Superior temporal gyrus (tissue), 1 donor: Measurements from ENCODE around the gene NID1.
"Not testable (repeated sequence)": the region's sequence is repeated elsewhere in the genome, so short reads cannot be mapped to it uniquely, and the experiment has no call there.

Source experiments
- DNase-seq: peaks from one replicate; pipeline ENCODE4 v3.0.0-alpha.2; 2016; ENCODE audit errors: extremely low spot score

NID1 gene

GRCh38 chr1:235999259-235999925 lies 65.5 kb downstream of the NID1 start:
- no peak for DNase-seq

DNA sequence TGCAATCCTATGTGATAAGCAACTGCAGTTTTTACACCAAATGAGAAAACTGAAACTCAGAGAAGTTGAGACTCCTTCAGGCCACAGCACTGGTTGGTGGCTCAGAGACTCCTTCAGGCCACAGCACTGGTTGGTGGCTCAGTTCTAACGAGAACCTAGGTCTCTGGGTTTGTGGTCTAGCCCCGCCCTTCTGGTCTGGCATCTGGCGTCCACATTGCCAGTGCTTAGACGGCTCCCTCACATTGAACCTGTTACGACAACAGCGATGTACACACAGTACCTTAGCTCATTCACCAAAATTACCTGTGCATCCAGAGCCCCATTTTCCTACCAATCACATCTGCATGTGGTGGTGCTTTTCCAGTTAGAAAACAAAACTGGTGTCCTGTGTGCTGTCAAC lies 66.1 kb downstream of the NID1 start:
- no peak for DNase-seq

GRCh38 chr1:235997931-235998330 lies 67.0 kb downstream of the NID1 start:
- DNase-seq, result no peak

GRCh38 chr1:235997049-235997448 lies 67.8 kb downstream of the NID1 start:
- no peak for DNase-seq

DNA sequence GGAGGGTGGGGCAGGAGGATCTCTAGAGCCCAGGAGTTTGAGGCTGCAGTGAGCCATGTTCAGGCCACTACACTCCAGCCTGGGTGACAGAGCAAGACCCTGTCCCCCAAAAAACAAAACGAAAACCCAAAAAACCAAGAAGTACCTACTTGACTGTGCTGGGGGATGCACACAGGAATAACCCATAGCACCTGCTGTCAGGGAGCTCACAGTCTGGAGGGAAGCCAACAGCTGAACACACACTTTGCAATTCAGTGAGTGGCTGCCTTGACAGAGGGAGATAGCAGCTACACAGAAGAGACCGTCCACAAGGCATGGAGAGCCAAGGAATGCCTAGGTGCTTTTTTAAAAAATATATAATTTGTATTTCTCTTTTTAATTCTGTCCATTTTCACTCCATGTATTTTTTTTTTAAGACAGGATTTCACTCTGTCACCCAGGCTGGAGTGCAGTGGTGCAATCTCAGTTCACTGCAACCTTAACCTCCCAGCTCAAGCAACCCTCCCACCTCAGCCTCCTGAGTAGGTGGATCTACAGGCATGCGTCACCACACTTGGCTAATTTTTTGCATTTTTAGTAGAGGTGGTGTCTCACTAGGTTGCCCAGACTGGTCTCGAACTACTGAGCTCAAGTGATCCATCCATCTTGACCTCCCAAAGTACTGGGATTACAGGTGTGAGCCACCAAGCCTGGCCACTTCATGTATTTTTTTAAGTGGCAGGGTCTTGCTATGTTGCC lies 68.7 kb downstream of the NID1 start:
- no peak for DNase-seq

DNA sequence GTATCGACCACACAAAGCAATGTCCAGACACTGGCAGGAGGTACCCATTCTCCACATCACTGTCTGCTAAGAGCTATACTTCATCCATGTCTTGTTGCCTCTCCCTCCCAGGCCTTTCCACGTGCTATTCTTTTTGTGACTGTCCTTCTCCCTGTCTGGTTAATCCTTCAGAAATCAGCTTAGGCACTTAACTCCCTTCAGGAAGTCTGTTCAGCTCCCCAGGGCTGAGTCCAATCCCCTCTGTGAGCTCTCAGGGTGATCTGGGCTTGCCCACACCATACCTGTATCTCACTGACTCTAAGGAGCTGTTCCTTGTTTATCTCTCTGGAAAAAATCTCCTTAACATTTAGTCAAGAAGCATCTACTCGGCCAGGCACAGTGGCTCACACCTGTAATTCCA lies 69.4 kb downstream of the NID1 start:
- DNase-seq, result no peak

- no peak for DNase-seq
Observed at GRCh38 chr1:235993652-235994051, 71.2 kb downstream of the NID1 start.

- no peak for DNase-seq
Observed at GRCh38 chr1:235992868-235993267, 72.0 kb downstream of the NID1 start.

DNA sequence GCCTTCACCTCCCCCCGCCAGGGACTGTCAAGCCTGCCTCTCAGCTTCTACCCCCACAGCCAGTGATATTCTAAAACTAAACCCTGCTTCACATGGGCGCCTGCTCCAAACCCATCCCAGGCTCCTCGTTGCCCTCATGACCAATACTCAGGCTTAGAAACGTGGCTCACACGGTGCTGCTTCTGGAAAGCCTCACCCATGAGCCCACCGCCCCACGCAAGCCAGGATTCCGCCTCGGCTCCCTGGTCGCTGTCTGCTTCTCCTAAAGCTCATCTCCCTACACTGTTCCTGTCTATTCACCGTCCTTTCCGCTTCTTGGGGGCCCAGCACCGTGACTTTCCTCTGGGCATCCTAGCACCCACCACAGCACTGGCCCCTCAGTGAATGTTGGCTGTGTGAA lies 72.5 kb downstream of the NID1 start:
- DNase-seq, result no peak

- no peak for DNase-seq
Observed at GRCh38 chr1:235990330-235990795, 74.5 kb downstream of the NID1 start.

GRCh38 chr1:235989105-235989504 lies 75.8 kb downstream of the NID1 start:
- DNase-seq, result no peak

DNA sequence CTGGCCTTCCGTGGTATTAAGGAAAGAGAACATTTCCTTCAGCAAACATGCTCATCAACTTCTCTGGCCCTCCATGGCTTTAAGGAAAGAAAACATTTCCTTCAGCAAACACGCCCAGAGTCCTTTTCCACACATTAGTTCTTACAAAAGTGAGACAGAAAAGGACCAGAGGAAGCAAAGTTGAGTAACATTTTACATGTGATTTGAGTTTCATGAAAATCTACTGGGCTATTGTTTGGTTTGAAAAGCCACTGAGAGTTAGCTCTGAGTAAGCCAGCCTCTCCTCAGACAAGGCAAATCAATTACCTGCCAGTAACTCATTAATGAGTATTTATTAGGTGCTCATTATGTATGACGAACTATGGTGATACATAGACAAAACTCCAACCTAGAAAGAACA lies 78.0 kb downstream of the NID1 start:
- no peak for DNase-seq

DNA sequence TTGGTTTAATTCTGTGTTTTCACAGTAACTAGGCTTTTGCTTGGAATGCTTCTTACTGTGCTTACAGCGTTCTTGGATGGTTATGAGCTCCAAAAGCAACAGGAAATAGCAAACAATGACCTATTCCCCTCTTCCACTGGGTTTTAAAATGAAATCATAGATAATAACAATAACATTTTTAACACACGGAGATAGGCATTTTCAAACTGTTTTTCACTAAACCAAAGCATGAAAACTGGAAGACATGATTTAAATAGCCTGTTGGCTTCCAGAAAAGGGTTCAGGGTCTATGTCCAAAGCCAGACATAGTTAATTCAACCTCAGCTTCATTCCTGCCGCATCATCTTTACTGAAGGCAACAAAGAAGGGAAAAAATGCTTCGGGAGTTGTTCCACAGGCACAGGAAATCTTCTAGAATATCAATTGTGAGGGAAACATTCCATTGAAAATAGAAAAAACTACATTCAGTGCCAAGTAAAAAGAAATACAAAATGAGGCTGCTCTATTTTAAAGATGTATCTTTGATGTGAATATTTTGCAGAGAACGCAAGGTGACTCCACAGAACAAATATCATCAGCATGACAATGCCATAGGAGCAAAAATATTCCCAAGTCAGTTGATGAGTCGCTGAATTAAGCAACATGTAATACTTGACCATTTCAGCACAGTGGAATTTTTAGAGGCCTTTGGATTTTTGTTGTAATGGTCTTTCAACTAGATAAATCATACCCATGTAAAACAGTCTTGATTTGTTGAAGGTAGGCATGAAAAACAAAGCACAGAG lies 80.7 kb downstream of the NID1 start:
- DNase-seq, result no peak

DNA sequence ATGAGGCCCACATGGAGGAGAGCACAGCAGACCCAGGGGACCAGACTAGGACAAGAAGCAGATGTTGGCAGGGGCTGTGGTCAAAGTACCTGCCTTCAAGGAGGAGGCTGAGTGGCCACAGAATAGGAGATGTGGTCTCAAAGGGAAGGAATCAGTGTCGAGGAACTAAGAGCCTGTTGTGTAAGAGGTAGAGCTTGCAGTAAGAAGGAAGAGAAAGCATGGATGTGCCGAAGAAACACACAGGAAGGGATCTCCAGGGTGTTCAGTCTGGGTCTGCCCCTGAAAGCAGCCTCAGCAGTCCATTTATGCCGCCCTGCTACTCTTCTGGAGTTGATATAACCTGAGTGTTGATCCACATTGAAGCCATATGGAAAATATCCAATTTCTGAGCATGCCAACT lies 83.9 kb downstream of the NID1 start:
- no peak for DNase-seq

DNA sequence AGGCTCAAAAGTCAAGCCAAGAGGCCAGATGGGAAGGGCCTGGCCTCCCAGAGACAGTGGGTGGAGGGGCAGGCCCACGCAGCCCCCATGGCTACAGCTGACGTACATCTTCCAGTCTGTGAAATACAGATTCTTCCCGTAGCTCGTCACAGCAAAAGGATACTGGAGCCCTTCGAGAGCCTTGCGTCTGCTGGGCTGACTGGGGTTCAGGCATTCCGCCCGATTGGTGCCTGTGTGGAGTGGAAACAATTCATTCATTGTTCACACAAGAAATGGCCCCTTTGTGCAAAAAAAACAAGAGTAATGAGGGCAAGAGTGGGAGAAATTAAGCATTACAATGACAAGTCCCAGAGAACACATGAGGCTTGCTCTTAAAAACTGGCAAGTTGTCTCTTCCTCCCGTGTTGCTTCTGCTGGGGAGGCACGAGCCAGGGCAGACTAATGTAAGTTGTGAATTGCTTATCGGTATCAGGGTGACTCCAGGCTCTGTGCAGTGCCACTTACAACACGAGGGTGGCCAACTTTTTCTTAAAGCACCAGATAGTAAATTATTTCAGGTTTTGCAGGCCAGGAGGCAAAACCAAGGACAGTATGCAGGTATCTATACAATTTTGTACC lies 85.1 kb downstream of the NID1 start:
- no peak for DNase-seq

GRCh38 chr1:235979176-235979575 lies 85.7 kb downstream of the NID1 start:
- no peak for DNase-seq

DNA sequence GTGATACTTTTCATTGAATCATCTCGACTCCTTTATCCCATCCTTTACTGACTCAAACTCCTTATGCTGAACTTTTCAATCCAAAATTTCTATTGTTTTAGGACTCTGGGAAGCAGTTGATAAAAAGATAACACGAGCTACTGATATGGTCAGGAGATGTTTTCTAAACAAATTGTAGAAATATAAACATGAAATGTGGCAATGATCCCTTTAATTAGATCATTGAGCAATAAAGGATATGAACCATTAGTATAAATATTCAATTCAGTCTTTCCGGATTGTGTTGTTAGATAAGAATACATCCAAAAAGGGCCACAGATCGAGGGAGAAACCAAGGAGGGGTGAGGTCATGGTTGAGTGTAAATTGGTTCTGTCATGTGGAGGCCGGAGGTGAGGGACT lies 88.4 kb downstream of the NID1 start:
- no peak for DNase-seq

DNA sequence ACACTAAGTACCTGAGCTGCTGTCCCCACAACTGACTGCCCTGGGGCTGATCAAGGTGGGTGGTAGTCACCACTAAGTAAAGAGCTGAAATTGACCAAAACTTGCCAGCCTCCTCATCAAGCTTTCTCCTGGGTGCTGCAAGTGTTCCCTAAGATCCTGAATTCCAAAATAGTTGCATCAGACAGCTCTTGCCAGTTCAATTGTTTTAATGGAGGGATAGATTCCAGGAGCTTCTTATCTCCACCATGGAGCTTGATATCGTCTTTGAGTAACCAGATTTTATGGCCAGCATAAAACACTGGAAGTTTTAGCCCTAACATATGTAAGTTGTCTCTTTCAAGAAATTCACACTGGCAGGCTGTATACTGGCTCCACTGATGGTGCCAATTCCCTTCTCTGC lies 90.3 kb downstream of the NID1 start:
- no peak for DNase-seq

- not testable (repeated sequence) for DNase-seq
Observed at GRCh38 chr1:235972691-235973090, 92.2 kb downstream of the NID1 start.

DNA sequence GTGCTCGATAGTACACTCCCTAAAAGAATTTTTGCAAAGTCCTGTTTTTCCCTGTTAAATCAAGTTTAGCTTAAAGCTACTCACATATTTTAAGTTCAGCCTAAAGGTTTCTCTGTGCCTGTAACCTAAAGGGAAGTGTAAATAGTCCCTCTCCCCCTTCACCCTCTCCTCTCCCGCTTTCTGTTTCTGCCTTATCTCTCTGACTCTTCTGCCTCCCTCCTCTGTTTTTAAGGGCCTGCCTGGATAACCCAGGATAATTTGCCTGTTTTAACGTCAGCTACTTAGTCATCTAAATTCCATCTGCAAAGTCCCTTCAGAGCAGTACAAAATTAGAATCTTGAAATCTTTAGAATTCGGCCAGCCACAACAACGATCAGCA lies 92.6 kb downstream of the NID1 start:
- no peak for DNase-seq

GRCh38 chr1:235971571-235972310 lies 93.1 kb downstream of the NID1 start:
- DNase-seq, result peak; percentile 94

- DNase-seq, result no peak
Observed at GRCh38 chr1:235971020-235971419, 93.9 kb downstream of the NID1 start.
